K562 (cell line): ENCODE results near the gene GABARAP. TPM values are rescaled to one million over a fixed set of nuclear protein-coding genes. Genes with fewer than 3 reads are reported as not detected.

Experiments used
- ATAC-seq: fragments of 200-7000 bp; cut with Tn5 transposase; 3 replicates; pipeline ENCODE4 v1.9.1; 2020; ENCODE audit warnings: moderate library complexity
- BruUV-seq: library from RNA; stranded (reverse); fragments of 400-500 nt; replicated peaks from 2 replicates; lab custom pipeline; 2021; lab: Mats Ljungman, UMichigan
- CTCF ChIA-PET: fragments of 300-600 bp; formaldehyde crosslinking; extraction: SDS; loops from one replicate; lab custom pipeline; 2021; ENCODE audit warnings: low intra/inter-chr PET ratio; lab: Yijun Ruan, JAX
- POLR2A ChIA-PET: fragments of 300-600, 350-650 bp; sonication (Branson Sonifier 250); formaldehyde crosslinking; extraction: SDS; loops from one replicate; lab custom pipeline; 2021; ENCODE audit warnings: antibody characterized with exemption, inconsistent platforms; lab: Yijun Ruan, JAX
- DNase-seq, 4 experiments: peaks; one replicate each; pipeline versions ENCODE4 v3.0.0 to v3.0.0-alpha.2; 2011 to 2018; ENCODE audit warnings: low spot score in 3 of 4, mixed read lengths in 3 of 4; ENCODE audit errors: extremely low read depth in 1 of 4
- FAIRE-seq: peaks from 2 replicates; lab custom pipeline; 2011; peaks lifted over from hg19 to GRCh38; lab: Jason Lieb, UNC
- H2AFZ ChIP-seq: 2 replicates; pipeline ENCODE4 v1.6.0; 2011; ENCODE audit warnings: low read depth, low read length, control low read depth, inconsistent platforms
- H3K27ac ChIP-seq: fragments of 200-600 bp; 3 replicates; pipeline ENCODE4 v1.8.0; 2011; ENCODE audit warnings: low read depth, mild to moderate bottlenecking, control low read depth, inconsistent platforms, low read length, moderate library complexity, mixed read lengths; ENCODE audit errors: extremely low read depth
- H3K27me3 ChIP-seq, 2 experiments: fragments of 300-600 bp in 1 of 2; 2 replicates in 1 of 2; 3 replicates in 1 of 2; pipeline versions ENCODE4 v1.6.0 to v1.8.0; 2011; ENCODE audit warnings: inconsistent platforms in 2 of 2, low read length in 2 of 2, mild to moderate bottlenecking in 1 of 2, mixed read lengths in 1 of 2, moderate library complexity in 1 of 2; ENCODE audit not compliant: control insufficient read depth in 2 of 2, insufficient read depth in 2 of 2
- H3K36me3 ChIP-seq: fragments of 300-600 bp; 3 replicates; pipeline ENCODE4 v1.8.0; 2011; ENCODE audit warnings: mild to moderate bottlenecking, low read length, inconsistent platforms; ENCODE audit not compliant: control insufficient read depth, insufficient read depth
- H3K4me1 ChIP-seq, 2 experiments: fragments of 200-600 bp in 1 of 2; replicated peaks in 1 of 2; 2 replicates in 1 of 2; 3 replicates in 1 of 2; pipeline versions ENCODE4 v1.5.1 to v1.8.0; 2011; ENCODE audit warnings: inconsistent platforms in 2 of 2, low read length in 2 of 2, mild to moderate bottlenecking in 1 of 2, mixed read lengths in 1 of 2, moderate library complexity in 1 of 2; ENCODE audit not compliant: control insufficient read depth in 2 of 2, insufficient read depth in 2 of 2
- H3K4me2 ChIP-seq: 2 replicates; pipeline ENCODE4 v1.6.1; 2011; ENCODE audit warnings: low read length, control low read depth, inconsistent platforms, mixed read lengths; ENCODE audit not compliant: insufficient read depth
- H3K4me3 ChIP-seq: fragments of 200-600 bp; sonication (generic), shearing (Covaris generic); 2 replicates; pipeline ENCODE4 v1.5.1; 2016; ENCODE audit warnings: control low read depth, inconsistent platforms
- H3K79me2 ChIP-seq: fragments of 200-600 bp; 3 replicates; pipeline ENCODE4 v1.8.0; 2011; ENCODE audit warnings: low read length, inconsistent platforms; ENCODE audit not compliant: control insufficient read depth, insufficient read depth
- H3K9ac ChIP-seq, 2 experiments: 2 replicates each; pipeline versions ENCODE4 v1.6.0 to v1.6.1; 2011; ENCODE audit warnings: low read depth in 2 of 2, low read length in 2 of 2, control low read depth in 1 of 2, inconsistent platforms in 1 of 2, mild to moderate bottlenecking in 1 of 2, mixed read lengths in 1 of 2; ENCODE audit not compliant: insufficient read depth in 1 of 2
- H3K9me1 ChIP-seq: one replicate; pipeline ENCODE4 v1.6.0; 2011; ENCODE audit warnings: inconsistent platforms, mild to moderate bottlenecking, low read length, moderate library complexity; ENCODE audit not compliant: control insufficient read depth, insufficient read depth
- H3K9me3 ChIP-seq: replicated peaks from 2 replicates; pipeline ENCODE4 v1.5.1; 2011; ENCODE audit warnings: low read depth, low read length, inconsistent platforms; ENCODE audit not compliant: control insufficient read depth, insufficient read depth
- H4K20me1 ChIP-seq: replicated peaks from 2 replicates; pipeline ENCODE4 v1.6.1; 2011; ENCODE audit warnings: low read length, inconsistent platforms, mixed read lengths; ENCODE audit not compliant: control insufficient read depth, insufficient read depth
- DPF2 ChIP-seq: fragments of 450-650 bp; IDR thresholded peaks from 2 replicates; pipeline ENCODE4 v1.6.1; 2016
- HCFC1 ChIP-seq: IDR thresholded peaks from 2 replicates; pipeline ENCODE4 v1.6.1; 2012; ENCODE audit warnings: low read depth, low read length, improper control_type of control experiment
- JUN ChIP-seq, 2 experiments: sonication (generic) in 1 of 2; formaldehyde crosslinking in 1 of 2; IDR thresholded peaks; 2 replicates each; pipeline versions ENCODE4 v1.6.1 to v1.8.0; 2012 to 2022; ENCODE audit warnings: borderline replicate concordance in 2 of 2, mild to moderate bottlenecking in 2 of 2, improper control_type of control experiment in 1 of 2, low read depth in 1 of 2, low read length in 1 of 2, missing genetic modification reagents in 1 of 2
- MAZ ChIP-seq, 2 experiments: fragments of 450-650 bp in 1 of 2; sonication (generic) in 1 of 2; formaldehyde crosslinking; IDR thresholded peaks in 1 of 2; conservative IDR thresholded peaks in 1 of 2; 2 replicates each; pipeline versions ENCODE4 v1.4.0 to v1.5.0; 2020; ENCODE audit warnings: mild to moderate bottlenecking in 1 of 2, missing genetic modification reagents in 1 of 2
- MBD2 ChIP-seq: sonication (generic); IDR thresholded peaks from 2 replicates; pipeline ENCODE4 v1.6.1; 2016; ENCODE audit warnings: low read depth, borderline replicate concordance
- MEF2D ChIP-seq: conservative IDR thresholded peaks from 2 replicates; pipeline ENCODE4 v1.6.1; 2016; ENCODE audit warnings: low read depth, missing genetic modification characterization, missing compliant biosample characterization
- SIX5 ChIP-seq, 2 experiments: IDR thresholded peaks; 2 replicates each; pipeline ENCODE4 v1.6.1; 2011; ENCODE audit warnings: low read length in 2 of 2, borderline replicate concordance in 1 of 2, low read depth in 1 of 2, mild to moderate bottlenecking in 1 of 2, moderate library complexity in 1 of 2; ENCODE audit not compliant: insufficient read depth in 1 of 2
- TCF7 ChIP-seq: sonication (generic); IDR thresholded peaks from 2 replicates; pipeline ENCODE4 v1.6.1; 2016; ENCODE audit warnings: antibody characterized with exemption, borderline replicate concordance
- WHSC1 ChIP-seq: IDR thresholded peaks from one replicate; pipeline ENCODE4 v1.6.1; 2012; ENCODE audit warnings: low read length, control low read depth, inconsistent platforms
- ZBTB7A ChIP-seq: IDR thresholded peaks from 2 replicates; pipeline ENCODE4 v1.6.1; 2011; ENCODE audit warnings: low read depth, mild to moderate bottlenecking, low read length, moderate library complexity, borderline replicate concordance; ENCODE audit not compliant: control insufficient read depth
- ZFX ChIP-seq: sonication (generic); formaldehyde crosslinking; IDR thresholded peaks from 2 replicates; pipeline ENCODE4 v1.8.0; 2022; ENCODE audit warnings: mild to moderate bottlenecking, missing genetic modification reagents, moderate library complexity
- ZNF143 ChIP-seq: sonication (generic); formaldehyde crosslinking; IDR thresholded peaks from 2 replicates; pipeline ENCODE4 v1.9.0; 2022; ENCODE audit warnings: mild to moderate bottlenecking, missing genetic modification reagents
- ZNF197 ChIP-seq: fragments of 200-800 bp; sonication (Bioruptor generic); IDR thresholded peaks from 2 replicates; pipeline ENCODE4 v1.6.1; 2016; ENCODE audit warnings: low read depth, missing genetic modification characterization, missing compliant biosample characterization
- ZNF274 ChIP-seq: IDR thresholded peaks from 2 replicates; pipeline ENCODE4 v1.6.1; 2011; ENCODE audit warnings: low read depth, mild to moderate bottlenecking, low read length, moderate library complexity, borderline replicate concordance
- ZNF696 ChIP-seq: fragments of 250-450 bp; sonication (Bioruptor Pico); conservative IDR thresholded peaks from 2 replicates; pipeline ENCODE4 v1.4.0; 2020; ENCODE audit warnings: mild to moderate bottlenecking, moderate library complexity
- WGBS: fragments of 100-300 bp; shearing (Covaris generic); methylation state at CpG from one replicate; pipeline ENCODE4 v1.1.6; 2016; ENCODE audit warnings: low coverage, mixed read lengths; ENCODE audit not compliant: insufficient coverage; ENCODE audit errors: missing lambda C conversion rate; 5-methylcytosine and 5-hydroxymethylcytosine counted together
- in situ Hi-C: fragments of 300-500 bp; cut with MboI; formaldehyde crosslinking; loops from 4 replicates; pipeline ENCODE4 v1.15.0; 2018; ENCODE audit warnings: inconsistent platforms, mixed read lengths
- intact Hi-C: fragments of 100-400 bp; cut with micrococcal nuclease; formaldehyde crosslinking; loops from 2 replicates; pipeline ENCODE4 v1.14.2; 2022
- polyA plus RNA-seq, 8 experiments: library from polyadenylated mRNA; depleted of rRNA in 4 of 8; stranded (reverse) in 5 of 8; unstranded in 3 of 8; fragments of >200 nt; fragmentation: Nextera tagmentation in 2 of 8; fragmentation: Illumina TruSeq in 1 of 8; extraction: Ambion mirVana in 2 of 8; extraction: Trizol in 1 of 8; gene quantifications; 2 replicates each; pipeline versions ENCODE4 v1.2.1 to v1.2.3, GENCODE V29; 2011 to 2014; ENCODE audit warnings: inconsistent platforms in 1 of 8, missing spikeins in 1 of 8
- total RNA-seq, 7 experiments: library from RNA; depleted of rRNA in 6 of 7; stranded (reverse); fragments of >200 nt in 6 of 7; fragmentation: Illumina TruSeq in 2 of 7; extraction: Trizol in 2 of 7; gene quantifications; 2 replicates each; pipeline versions ENCODE4 v1.2.1 to v1.2.3, GENCODE V29; 2011 to 2021; ENCODE audit warnings: low replicate concordance in 1 of 7
- TF ChIP-seq, protein P1 (sequence below): fragments of 450-650 bp; IDR thresholded peaks from 2 replicates; pipeline ENCODE4 v1.6.1; 2014; ENCODE audit warnings: low read depth, mild to moderate bottlenecking, moderate library complexity, borderline replicate concordance
- TF ChIP-seq, protein P2 (sequence below): fragments of 250-450 bp; sonication (Bioruptor Pico); IDR thresholded peaks from 2 replicates; pipeline ENCODE4 v1.8.0; 2022; ENCODE audit warnings: inconsistent platforms, mild to moderate bottlenecking, moderate library complexity, borderline replicate concordance

The GABARAP gene
- total and polyA plus RNA-seq, 9 of the 15 experiments (the other 6 are each of a cell fraction or from before 2014, with no cell fraction given): 47.5 to 373 (median 152) TPM

GRCh38 chr17:7215136-7215638 is 27.1 kb downstream of the GABARAP start:
- intact Hi-C loops: no loop called here
- peak overlapping the region; percentile 43; the same call in 1 of the 2 replicates for H3K4me3 ChIP-seq
- no peaks in the 10 kb centered on the region for H3K9me1 ChIP-seq
- BruUV-seq: no TSS peak
- no peaks in the 10 kb centered on the region for H3K27me3 ChIP-seq
- no peaks in the 10 kb centered on the region; the same call in 1 of the 2 replicates for H4K20me1 ChIP-seq
- H3K9me3 ChIP-seq: no peaks in the 10 kb centered on the region
- DNase-seq (no peak), FAIRE-seq (peak; percentile 97), ATAC-seq (no peak)
- peak overlapping the region; percentile 39 for H3K27ac ChIP-seq
- in situ Hi-C loops: no loop called here
- WGBS: 21% methylated on average over 9 of the region's 9 CpGs
- peaks cover 34 to 48% of the 10 kb centered on the region in 2 experiments for H3K4me1 ChIP-seq
- no peaks in the 10 kb centered on the region for H3K36me3 ChIP-seq
- ChIA-PET CTCF (no interaction called here), POLR2A (interaction anchor here (1.3 kb wide), 1 partner anchor 28 kb away, joined by 3 read pairs; the partner anchor contains the start of gene GABARAP)
- peaks cover 44% of the 10 kb centered on the region for H3K79me2 ChIP-seq
- H3K9ac ChIP-seq: peak overlapping the region; percentile 20 to 43; a peak in 2 of 4 replicates
- H3K4me2 ChIP-seq: peak overlapping the region; percentile 85
- peak overlapping the region; percentile 19; the same call in 1 of the 2 replicates for H2AFZ ChIP-seq
- TF ChIP-seq MAZ (CRISPR knock-in tag; conservative IDR thresholded peaks at IDR 0.05 in 1 of 2, IDR thresholded peaks at IDR 0.05 in 1 of 2): 0 out of 4 replicates have a peak, but pooled peaks of 1 of the 2 experiments have one; percentile 3
- 0 out of 2 replicates have a peak, but pooled peaks have one; percentile 3 for TF ChIP-seq MBD2
- no peak for TF ChIP-seq DPF2
- TF ChIP-seq ZNF696 (CRISPR knock-in tag): no peak
- TF ChIP-seq JUN (IDR thresholded peaks at IDR 0.05; ENCODE audit: borderline replicate concordance, low read depth, low read length): 0 out of 2 replicates have a peak, but pooled peaks have one; percentile 8
- TF ChIP-seq JUN (CRISPR knock-in tag; IDR thresholded peaks at IDR 0.05; ENCODE audit: borderline replicate concordance): no peak
- TF ChIP-seq, protein P1, sequence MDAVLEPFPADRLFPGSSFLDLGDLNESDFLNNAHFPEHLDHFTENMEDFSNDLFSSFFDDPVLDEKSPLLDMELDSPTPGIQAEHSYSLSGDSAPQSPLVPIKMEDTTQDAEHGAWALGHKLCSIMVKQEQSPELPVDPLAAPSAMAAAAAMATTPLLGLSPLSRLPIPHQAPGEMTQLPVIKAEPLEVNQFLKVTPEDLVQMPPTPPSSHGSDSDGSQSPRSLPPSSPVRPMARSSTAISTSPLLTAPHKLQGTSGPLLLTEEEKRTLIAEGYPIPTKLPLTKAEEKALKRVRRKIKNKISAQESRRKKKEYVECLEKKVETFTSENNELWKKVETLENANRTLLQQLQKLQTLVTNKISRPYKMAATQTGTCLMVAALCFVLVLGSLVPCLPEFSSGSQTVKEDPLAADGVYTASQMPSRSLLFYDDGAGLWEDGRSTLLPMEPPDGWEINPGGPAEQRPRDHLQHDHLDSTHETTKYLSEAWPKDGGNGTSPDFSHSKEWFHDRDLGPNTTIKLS: peak; percentile 89
- peak; percentile 20; the same call in 1 of the 2 replicates for TF ChIP-seq ZFX (CRISPR knock-in tag)
- TF ChIP-seq WHSC1: no peak
- TF ChIP-seq ZNF197 (CRISPR knock-in tag): peak; percentile 90
- TF ChIP-seq MEF2D (tag): no peak
- 0 out of 2 replicates have a peak, but pooled peaks have one; percentile 99 for TF ChIP-seq HCFC1
- TF ChIP-seq TCF7: no peak
- peak in 1 of 2 experiments; percentile 93; a peak in 1 of 4 replicates for TF ChIP-seq SIX5 (IDR thresholded peaks at IDR 0.05; ENCODE audit: borderline replicate concordance in 1 of 2, insufficient read depth in 1 of 2, low read depth in 1 of 2, low read length in 2 of 2)
- TF ChIP-seq, protein P2, sequence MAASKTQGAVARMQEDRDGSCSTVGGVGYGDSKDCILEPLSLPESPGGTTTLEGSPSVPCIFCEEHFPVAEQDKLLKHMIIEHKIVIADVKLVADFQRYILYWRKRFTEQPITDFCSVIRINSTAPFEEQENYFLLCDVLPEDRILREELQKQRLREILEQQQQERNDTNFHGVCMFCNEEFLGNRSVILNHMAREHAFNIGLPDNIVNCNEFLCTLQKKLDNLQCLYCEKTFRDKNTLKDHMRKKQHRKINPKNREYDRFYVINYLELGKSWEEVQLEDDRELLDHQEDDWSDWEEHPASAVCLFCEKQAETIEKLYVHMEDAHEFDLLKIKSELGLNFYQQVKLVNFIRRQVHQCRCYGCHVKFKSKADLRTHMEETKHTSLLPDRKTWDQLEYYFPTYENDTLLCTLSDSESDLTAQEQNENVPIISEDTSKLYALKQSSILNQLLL: no peak
- TF ChIP-seq ZNF274: no peak
- peak; percentile 98 for TF ChIP-seq ZNF143 (CRISPR knock-in tag)
- peak; percentile 18; the same call in 1 of the 2 replicates for TF ChIP-seq ZBTB7A
